ENCODE measurements around the gene BCOR. TPM values are rescaled to one million over a fixed set of nuclear protein-coding genes. Genes with fewer than 3 reads are reported as not detected.

Gene BCOR
- total and polyA plus RNA-seq, 2 of the 4 experiments (the other 2 are of a cell fraction), result 7.5 to 9.0 TPM

- in situ Hi-C loops (cut with MboI; ENCODE audit: low sequenced_read_pairs), result loop anchor here (10.0 kb wide), 2 partner anchors 274 to 354 kb away; no protein-coding TSS in a partner anchor
- Histone ChIP-seq H3K4me2 (ENCODE audit: low read depth, low read length) (no peak overlapping the region), H2AK5ac (ENCODE audit: low read depth, low read length) (no peak overlapping the region), H3K27ac (ENCODE audit: insufficient read depth, low read length) (peak overlapping the region; percentile 1; the same call in 1 of the 2 replicates), H3K14ac (replicated peaks; ENCODE audit: low read depth, low read length) (no peak overlapping the region), H2BK5ac (ENCODE audit: low read depth, low read length, poor library complexity, severe bottlenecking) (peak overlapping the region; percentile 83), H3K23ac (ENCODE audit: low read depth, low read length) (peak overlapping the region; percentile 75), H2BK20ac (ENCODE audit: low read depth, low read length) (no peak overlapping the region), H2AFZ (replicated peaks; ENCODE audit: low read length, poor library complexity) (no peak overlapping the region), H3K9ac (ENCODE audit: low read depth, low read length) (no peak overlapping the region), H4K20me1 (ENCODE audit: insufficient read depth, low read length) (peaks cover 43% of the 10 kb centered on the region), H3K18ac (ENCODE audit: low read depth, low read length) (no peak overlapping the region; the same call in 1 of the 2 replicates), H3K79me1 (ENCODE audit: low read depth in 1 of 2, low read length in 2 of 2) (peaks cover 10 to 49% of the 10 kb centered on the region in 2 experiments; a peak in 3 of 4 replicates), H3K9me1 (ENCODE audit: insufficient read depth, low read length) (peaks cover 14% of the 10 kb centered on the region), H3K4me1 (ENCODE audit: control insufficient read depth, insufficient read depth, low read length) (peaks cover 22% of the 10 kb centered on the region), H3K4ac (ENCODE audit: low read depth, low read length) (peak overlapping the region; percentile 43), H2BK15ac (ENCODE audit: low read depth, low read length) (peak overlapping the region; percentile 39; the same call in 1 of the 3 replicates), H2BK120ac (ENCODE audit: low read depth, low read length) (no peak overlapping the region), H3K56ac (ENCODE audit: extremely low read depth, insufficient read depth, low read length) (no peak overlapping the region), H3K9me3 (ENCODE audit: control insufficient read depth, insufficient read depth, low read length) (no peaks in the 10 kb centered on the region), H3K27me3 (ENCODE audit: control insufficient read depth, insufficient read depth, low read length) (no peaks in the 10 kb centered on the region; the same call in 1 of the 2 replicates), H4K8ac (ENCODE audit: low read depth in 2 of 2, low read length in 2 of 2) (no peak overlapping the region), H4K5ac (ENCODE audit: low read depth, low read length) (no peak overlapping the region), H3K36me3 (ENCODE audit: control insufficient read depth, insufficient read depth, low read length) (no peaks in the 10 kb centered on the region), H2AK9ac (replicated peaks; ENCODE audit: low read depth, low read length, poor library complexity) (no peak overlapping the region), H4K91ac (ENCODE audit: insufficient read depth, low read depth, low read length) (no peak overlapping the region), H3K4me3 (ENCODE audit: insufficient read depth, low read depth, low read length) (no peak overlapping the region)
- TF ChIP-seq RFX5 (IDR thresholded peaks at IDR 0.05; ENCODE audit: low read depth, low read length), result no peak
- no peak for TF ChIP-seq BHLHE40 (IDR thresholded peaks at IDR 0.05; ENCODE audit: low read depth, low read length)
- TF ChIP-seq, protein P1, sequence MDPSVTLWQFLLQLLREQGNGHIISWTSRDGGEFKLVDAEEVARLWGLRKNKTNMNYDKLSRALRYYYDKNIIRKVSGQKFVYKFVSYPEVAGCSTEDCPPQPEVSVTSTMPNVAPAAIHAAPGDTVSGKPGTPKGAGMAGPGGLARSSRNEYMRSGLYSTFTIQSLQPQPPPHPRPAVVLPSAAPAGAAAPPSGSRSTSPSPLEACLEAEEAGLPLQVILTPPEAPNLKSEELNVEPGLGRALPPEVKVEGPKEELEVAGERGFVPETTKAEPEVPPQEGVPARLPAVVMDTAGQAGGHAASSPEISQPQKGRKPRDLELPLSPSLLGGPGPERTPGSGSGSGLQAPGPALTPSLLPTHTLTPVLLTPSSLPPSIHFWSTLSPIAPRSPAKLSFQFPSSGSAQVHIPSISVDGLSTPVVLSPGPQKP (IDR thresholded peaks at IDR 0.05; ENCODE audit: borderline replicate concordance, low read depth, low read length), result no peak
- TF ChIP-seq USF2 (IDR thresholded peaks at IDR 0.05; ENCODE audit: low read depth, low read length), result no peak
- ChIA-PET POLR2A (ENCODE audit: unreplicated experiment) (interaction anchor here (0.6 kb wide), 1 partner anchor 241 kb away, joined by 4 read pairs; no protein-coding TSS in a partner anchor), CTCF (interaction anchor here (1.4 kb wide), 1 partner anchor 8 kb away, joined by 5 read pairs; no protein-coding TSS in a partner anchor)
- no TSS peak for BruUV-seq (replicated peaks)
- ATAC-seq (ENCODE audit: low read depth) (no peak), DNase-seq (no peak)
- WGBS, 2 experiments (ENCODE audit: extremely low coverage in 2 of 2, insufficient read length in 1 of 2), result 43% methylated on average over 3 of the region's 9 CpGs; no CpG with 5 or more reads in 1 of the 2 experiments
- intact Hi-C loops (cut with micrococcal nuclease), result loop anchor here (5.0 kb wide), 4 partner anchors 77 to 1287 kb away; partner anchors contain the start of gene MID1IP1
- dilution Hi-C loops (cut with HindIII; ENCODE audit: low sequenced_read_pairs, unreplicated experiment), result no loop called here
These were observed 8.8 kb downstream of the BCOR start for GRCh38 chrX:40088803-40089540.
